ENCODE measurements around the gene PSMB8.

PSMB8 gene

GRCh38 chr6:32814145-32814544, 29.7 kb downstream of the PSMB8 start (continued):
- TF ChIP-seq ZBTB49 (tag by site-specific recombination; IDR thresholded peaks at IDR 0.05; ENCODE audit: low read depth) (no peak), ZNF133 (tag by site-specific recombination; IDR thresholded peaks at IDR 0.05) (no peak), ZNF596 (tag by site-specific recombination; IDR thresholded peaks at IDR 0.05) (no peak), ZNF701 (tag by site-specific recombination; IDR thresholded peaks at IDR 0.05) (no peak)

DNA sequence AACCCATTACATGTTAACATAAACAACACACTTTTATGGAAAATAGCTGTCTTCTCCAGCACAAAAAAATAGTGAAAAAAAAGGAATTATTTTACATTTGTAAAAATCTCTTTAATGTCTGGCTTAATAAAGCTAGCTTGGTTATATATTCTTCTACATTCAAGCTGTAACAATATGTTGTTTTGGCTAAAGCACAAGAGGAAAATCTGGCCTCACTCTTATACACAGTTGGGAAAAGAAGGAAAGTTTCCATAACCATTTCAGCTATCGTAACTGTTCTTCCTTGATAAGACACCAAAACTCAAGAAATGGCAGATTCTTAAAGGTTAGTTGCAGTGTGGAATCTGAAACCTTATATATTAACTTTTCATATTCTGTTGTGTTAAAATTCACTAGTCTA, 34.7 kb downstream of the PSMB8 start:
- CTCF ChIA-PET = interaction anchor here (0.7 to 3.6 kb wide), 5 partner anchors 12 to 124 kb away, joined by 3 to 24 read pairs (median 4); no protein-coding TSS in a partner anchor
- no peaks in the 10 kb centered on the region for H3K4me1 ChIP-seq (ENCODE audit: control insufficient read depth, insufficient read depth, low read length)
- H3K4me3 ChIP-seq (ENCODE audit: low read depth, low read length) = no peak overlapping the region
- H3K9me3 ChIP-seq (ENCODE audit: control insufficient read depth, insufficient read depth, low read depth, low read length) = no peaks in the 10 kb centered on the region
- no peak overlapping the region for H3K27ac ChIP-seq (ENCODE audit: extremely low read depth, low read depth, low read length)
- TF ChIP-seq ZNF140 (tag by site-specific recombination; IDR thresholded peaks at IDR 0.05) (no peak), SALL2 (tag by site-specific recombination; IDR thresholded peaks at IDR 0.05; ENCODE audit: borderline replicate concordance) (no peak), ZSCAN30 (tag by site-specific recombination; IDR thresholded peaks at IDR 0.05) (no peak), ZNF560 (tag by site-specific recombination; IDR thresholded peaks at IDR 0.05; ENCODE audit: borderline replicate concordance) (no peak), ZNF248 (tag by site-specific recombination; IDR thresholded peaks at IDR 0.05) (no peak), ZNF239 (tag by site-specific recombination; IDR thresholded peaks at IDR 0.05) (no peak), RBAK (tag by site-specific recombination; IDR thresholded peaks at IDR 0.05) (no peak), ZNF169 (tag by site-specific recombination; IDR thresholded peaks at IDR 0.05) (no peak), ZNF302 (tag by site-specific recombination; IDR thresholded peaks at IDR 0.05; ENCODE audit: low read depth) (no peak), ZNF585B (tag by site-specific recombination; IDR thresholded peaks at IDR 0.05) (no peak), ZNF324 (tag by site-specific recombination; IDR thresholded peaks at IDR 0.05) (no peak), ZNF596 (tag by site-specific recombination; IDR thresholded peaks at IDR 0.05) (no peak), GLIS1 (tag by site-specific recombination; IDR thresholded peaks at IDR 0.05) (no peak), YY2 (tag by site-specific recombination; IDR thresholded peaks at IDR 0.05) (no peak), ZNF747 (tag by site-specific recombination; IDR thresholded peaks at IDR 0.05) (no peak), ZNF626 (tag by site-specific recombination; IDR thresholded peaks at IDR 0.05) (no peak), ZNF701 (tag by site-specific recombination; IDR thresholded peaks at IDR 0.05) (no peak), KLF10 (tag by site-specific recombination; IDR thresholded peaks at IDR 0.05) (no peak)
- TF ChIP-seq, protein P1, sequence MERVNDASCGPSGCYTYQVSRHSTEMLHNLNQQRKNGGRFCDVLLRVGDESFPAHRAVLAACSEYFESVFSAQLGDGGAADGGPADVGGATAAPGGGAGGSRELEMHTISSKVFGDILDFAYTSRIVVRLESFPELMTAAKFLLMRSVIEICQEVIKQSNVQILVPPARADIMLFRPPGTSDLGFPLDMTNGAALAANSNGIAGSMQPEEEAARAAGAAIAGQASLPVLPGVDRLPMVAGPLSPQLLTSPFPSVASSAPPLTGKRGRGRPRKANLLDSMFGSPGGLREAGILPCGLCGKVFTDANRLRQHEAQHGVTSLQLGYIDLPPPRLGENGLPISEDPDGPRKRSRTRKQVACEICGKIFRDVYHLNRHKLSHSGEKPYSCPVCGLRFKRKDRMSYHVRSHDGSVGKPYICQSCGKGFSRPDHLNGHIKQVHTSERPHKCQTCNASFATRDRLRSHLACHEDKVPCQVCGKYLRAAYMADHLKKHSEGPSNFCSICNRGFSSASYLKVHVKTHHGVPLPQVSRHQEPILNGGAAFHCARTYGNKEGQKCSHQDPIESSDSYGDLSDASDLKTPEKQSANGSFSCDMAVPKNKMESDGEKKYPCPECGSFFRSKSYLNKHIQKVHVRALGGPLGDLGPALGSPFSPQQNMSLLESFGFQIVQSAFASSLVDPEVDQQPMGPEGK (tag by site-specific recombination; IDR thresholded peaks at IDR 0.05) = no peak
- TF ChIP-seq, protein P2, sequence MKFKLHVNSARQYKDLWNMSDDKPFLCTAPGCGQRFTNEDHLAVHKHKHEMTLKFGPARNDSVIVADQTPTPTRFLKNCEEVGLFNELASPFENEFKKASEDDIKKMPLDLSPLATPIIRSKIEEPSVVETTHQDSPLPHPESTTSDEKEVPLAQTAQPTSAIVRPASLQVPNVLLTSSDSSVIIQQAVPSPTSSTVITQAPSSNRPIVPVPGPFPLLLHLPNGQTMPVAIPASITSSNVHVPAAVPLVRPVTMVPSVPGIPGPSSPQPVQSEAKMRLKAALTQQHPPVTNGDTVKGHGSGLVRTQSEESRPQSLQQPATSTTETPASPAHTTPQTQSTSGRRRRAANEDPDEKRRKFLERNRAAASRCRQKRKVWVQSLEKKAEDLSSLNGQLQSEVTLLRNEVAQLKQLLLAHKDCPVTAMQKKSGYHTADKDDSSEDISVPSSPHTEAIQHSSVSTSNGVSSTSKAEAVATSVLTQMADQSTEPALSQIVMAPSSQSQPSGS (tag by site-specific recombination; IDR thresholded peaks at IDR 0.05; ENCODE audit: low read depth) = no peak
- H3K36me3 ChIP-seq (ENCODE audit: control insufficient read depth in 2 of 2, insufficient read depth in 1 of 2, low read length in 2 of 2) = no peaks in the 10 kb centered on the region
- POLR2A ChIA-PET = interaction anchor here (0.7 to 1.3 kb wide), 2 partner anchors 12 to 555 kb away, joined by 3 read pairs; no protein-coding TSS in a partner anchor
